H1 (cell line): ENCODE results near the gene GAS7. TPM values are rescaled to one million over a fixed set of nuclear protein-coding genes. Genes with fewer than 3 reads are reported as not detected.

Experiments
- EGR1 ChIP-seq: IDR thresholded peaks from 2 replicates; pipeline ENCODE4 v1.6.1; 2011; ENCODE audit warnings: low read depth, low read length, borderline replicate concordance
- KDM4A ChIP-seq: IDR thresholded peaks from one replicate; pipeline ENCODE4 v1.7.1; 2012; ENCODE audit warnings: low read depth, mild to moderate bottlenecking, moderate library complexity, low read length, inconsistent platforms; ENCODE audit not compliant: severe bottlenecking
- RFX5 ChIP-seq: IDR thresholded peaks from 2 replicates; pipeline ENCODE4 v1.6.1; 2011; ENCODE audit warnings: low read depth, low read length, improper control_type of control experiment, borderline replicate concordance
- polyA plus RNA-seq, 7 experiments: library from polyadenylated mRNA; depleted of rRNA in 3 of 7; stranded (reverse) in 5 of 7; unstranded in 2 of 7; fragments of >200 nt in 5 of 7; fragments of 200-250 nt in 2 of 7; gene quantifications; 1 replicate in 5 of 7; 2 replicates in 1 of 7; 4 replicates in 1 of 7; pipeline versions ENCODE4 v1.2.1 to v1.2.3, GENCODE V29; 2011 to 2013; ENCODE audit warnings: missing spikeins in 2 of 7, mixed read lengths in 2 of 7
- total RNA-seq: library from RNA; stranded (reverse); fragmentation: NEBNext Ultra II Directional; extraction: Animal tissue kit (Norgen Biotek cat#: 25700); gene quantifications from 2 replicates; pipeline ENCODE4 v1.2.1, GENCODE V29; 2021

The GAS7 gene
- total and polyA plus RNA-seq, 2 of the 8 experiments (the other 6 are each of a cell fraction or from before 2014, with no cell fraction given): 5.0 to 14.5 TPM

- no peak for TF ChIP-seq RFX5
- TF ChIP-seq KDM4A: no peak
- no peak for TF ChIP-seq EGR1
These were observed 156.4 kb downstream of the GAS7 start (continued) for GRCh38 chr17:10041916-10042588.
